Ovary (tissue), 9 donors: ENCODE measurements around the gene BRIP1. TPM values are rescaled to one million over a fixed set of nuclear protein-coding genes. Genes with fewer than 3 reads are reported as not detected.
"Not testable (repeated sequence)": the region's sequence is repeated elsewhere in the genome, so short reads cannot be mapped to it uniquely, and the experiment has no call there.

Experiments
- DNase-seq, 5 donors: peaks; one replicate each; pipeline ENCODE4 v3.0.0-alpha.2; 2019 to 2020
- H3K27ac ChIP-seq, 2 donors: fragments of 200-600 bp; one replicate each; pipeline versions ENCODE4 v1.5.1 to v1.8.0; 2019 to 2022
- H3K27me3 ChIP-seq: fragments of 200-600 bp; one replicate; pipeline ENCODE4 v1.8.0; 2022
- H3K36me3 ChIP-seq: fragments of 200-600 bp; sonication (generic); one replicate; pipeline ENCODE4 v1.5.1; 2019
- H3K4me1 ChIP-seq: one replicate; pipeline ENCODE4 v1.8.1; 2013; ENCODE audit warnings: mild to moderate bottlenecking, moderate library complexity; ENCODE audit not compliant: insufficient read depth
- H3K4me3 ChIP-seq: fragments of 200-600 bp; sonication (generic); one replicate; pipeline ENCODE4 v1.5.1; 2017
- H3K9me3 ChIP-seq, 2 donors: fragments of 200-600 bp in 1 of 2; sonication (generic) in 1 of 2; one replicate each; pipeline versions ENCODE4 v1.5.1 to v1.8.1; 2013 to 2019; ENCODE audit warnings: mild to moderate bottlenecking in 1 of 2, moderate library complexity in 1 of 2
- CTCF ChIP-seq, 3 donors: fragments of 450-650 bp in 2 of 3; fragments of 200-600 bp in 1 of 3; IDR thresholded peaks; one replicate each; pipeline versions ENCODE4 v1.5.1 to v1.8.0; 2016 to 2022; ENCODE audit warnings: antibody characterized with exemption in 3 of 3, mild to moderate bottlenecking in 1 of 3
- EP300 ChIP-seq: sonication (generic); formaldehyde crosslinking; IDR thresholded peaks from one replicate; pipeline ENCODE4 v1.6.1; 2017; ENCODE audit warnings: antibody characterized with exemption
- POLR2A ChIP-seq: fragments of 450-650 bp; IDR thresholded peaks from one replicate; pipeline ENCODE4 v1.6.1; 2017; ENCODE audit warnings: antibody characterized with exemption, mild to moderate bottlenecking, moderate library complexity
- WGBS, 3 donors: extraction: QIAGEN DNeasy Blood & Tissue Kit in 1 of 3; methylation state at CpG; one replicate each; pipeline versions ENCODE4 v1.1.5 to v1.1.7; 2013 to 2017; 5-methylcytosine and 5-hydroxymethylcytosine counted together
- intact Hi-C, 4 donors: fragments of 100-400 bp; cut with DNase I; formaldehyde crosslinking; loops; one replicate each; pipeline versions ENCODE4 v1.11.0 to v1.15.1; 2022 to 2023
- polyA plus RNA-seq, 2 donors: library from polyadenylated mRNA; stranded (reverse); fragments of 200-250 nt in 1 of 2; fragments of 350-450 nt in 1 of 2; fragmentation: Illumina TruSeq in 1 of 2; extraction: RNeasy Lipid Tissue Mini Kit (QIAGEN cat#74804) in 1 of 2; gene quantifications; one replicate each; pipeline ENCODE4 v1.2.3, GENCODE V29; 2013 to 2014
- total RNA-seq, 7 donors: library from RNA; depleted of rRNA in 2 of 7; stranded (reverse); fragments of >200 nt in 2 of 7; fragmentation: NEBNext Ultra II Directional in 3 of 7; extraction: Animal tissue kit (Norgen Biotek cat#: 25700) in 3 of 7; gene quantifications; one replicate each; pipeline versions ENCODE4 v1.1.0 to v1.2.4, GENCODE V29; 2016 to 2023
- donor health status: DM: no; HTN: no; CAD: no; lungs with moderate emphysema.
- donor health status: DM: no; HTN: no; CAD: no.
- donor health status: Bipolar disorder and iron deficiency.
- donor health status: DM: yes; HTN: yes; CAD: no.
- donor health status: DM: no; HTN: no; CAD: no.
- donor health status: DM: yes; HTN: yes; CAD: no.

BRIP1 gene
- total and polyA plus RNA-seq, 9 donors: 0.11 to 2.3 (median 1.1) TPM

- TF ChIP-seq POLR2A: no peak
- no peak for TF ChIP-seq EP300
- no peak for TF ChIP-seq CTCF (IDR thresholded peaks at IDR 0.05)
- 79 to 90% (median 83%) methylated on average over 2 of the region's 2 CpGs for WGBS, 3 donors
- Histone ChIP-seq H3K36me3 (no peaks in the 10 kb centered on the region), H3K4me1 (no peaks in the 10 kb centered on the region), H3K27me3 (no peaks in the 10 kb centered on the region), H3K27ac (no peak overlapping the region), H3K9me3 (no peaks in the 10 kb centered on the region), H3K4me3 (no peak overlapping the region)
- DNase-seq: no peak
- intact Hi-C loops: no loop called here
Observed at GRCh38 chr17:61670691-61671090, 192.6 kb downstream of the BRIP1 start.

- no peaks in the 10 kb centered on the region for H3K9me3 ChIP-seq
- intact Hi-C loops: no loop called here
- no peak for DNase-seq
- H3K27ac ChIP-seq: no peak overlapping the region
- H3K36me3 ChIP-seq: no peaks in the 10 kb centered on the region
- TF ChIP-seq EP300 (no peak), POLR2A (no peak)
- H3K27me3 ChIP-seq: no peaks in the 10 kb centered on the region
- no peaks in the 10 kb centered on the region for H3K4me1 ChIP-seq
- no peak overlapping the region for H3K4me3 ChIP-seq
Observed at GRCh38 chr17:61669522-61669921, 193.8 kb downstream of the BRIP1 start.

DNA sequence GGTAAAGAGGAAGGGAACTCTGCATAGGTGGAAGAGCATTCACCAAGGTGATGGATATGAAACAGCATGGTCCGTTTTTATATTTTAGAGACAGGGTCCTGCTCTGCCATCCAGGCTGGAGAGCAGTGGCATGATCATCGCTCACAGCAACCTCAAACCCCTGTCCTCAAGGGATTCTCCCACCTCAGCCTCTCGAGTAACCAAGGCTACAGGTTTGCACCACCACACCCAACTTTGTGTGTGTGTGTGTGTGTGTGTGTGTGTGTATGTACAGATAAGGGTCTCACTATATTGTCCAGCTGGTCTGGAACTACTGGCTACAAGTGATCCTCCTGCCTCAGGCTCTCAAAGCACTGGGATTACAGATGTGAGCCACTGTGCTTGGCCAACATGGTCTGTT lies 194.8 kb downstream of the BRIP1 start:
- no peaks in the 10 kb centered on the region for H3K36me3 ChIP-seq
- intact Hi-C loops: no loop called here
- 86 to 89% (median 88%) methylated on average over 3 of the region's 3 CpGs for WGBS, 3 donors
- H3K27me3 ChIP-seq: no peaks in the 10 kb centered on the region
- no peaks in the 10 kb centered on the region for H3K9me3 ChIP-seq
- no peak overlapping the region for H3K4me3 ChIP-seq
- H3K27ac ChIP-seq: no peak overlapping the region
- no peak for TF ChIP-seq CTCF (IDR thresholded peaks at IDR 0.05)
- TF ChIP-seq POLR2A: no peak
- TF ChIP-seq EP300: no peak
- no peaks in the 10 kb centered on the region for H3K4me1 ChIP-seq
- DNase-seq: no peak

DNA sequence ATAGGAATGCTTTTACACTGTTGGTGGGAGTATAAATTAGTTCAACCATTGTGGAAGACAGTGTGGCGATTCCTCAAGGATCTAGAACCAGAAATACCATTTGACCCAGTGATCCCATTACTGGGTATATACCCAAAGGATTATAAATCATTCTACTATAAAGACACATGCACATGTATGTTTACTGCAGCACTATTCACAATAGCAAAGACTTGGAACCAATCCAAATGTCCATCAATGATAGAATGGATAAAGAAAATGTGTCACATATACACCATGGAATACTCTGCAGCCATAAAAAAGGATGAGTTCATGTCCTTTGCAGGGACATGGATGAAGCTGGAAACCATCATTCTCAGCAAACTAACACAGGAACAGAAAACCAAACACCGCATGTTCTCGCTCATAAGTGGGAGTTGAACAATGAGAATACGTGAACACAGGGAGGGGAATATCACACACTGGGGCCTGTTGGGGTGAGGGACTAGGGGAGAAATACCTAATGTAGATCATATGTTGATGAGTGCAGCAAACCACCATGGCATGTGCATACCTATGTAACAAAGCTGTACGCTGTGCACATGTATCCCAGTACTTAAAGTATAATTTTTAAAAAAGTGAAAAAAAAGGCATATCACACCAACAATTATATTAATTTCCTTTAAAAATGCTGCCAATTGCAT lies 196.8 kb downstream of the BRIP1 start:
- WGBS, 3 donors: 92 to 94% (median 94%) methylated on average over 4 to 5 of the region's 5 CpGs
- H3K4me1 ChIP-seq, H3K9me3 ChIP-seq, H3K27ac ChIP-seq, H3K4me3 ChIP-seq, H3K27me3 ChIP-seq, H3K36me3 ChIP-seq, DNase-seq, intact Hi-C loops: not testable (repeated sequence)

DNA sequence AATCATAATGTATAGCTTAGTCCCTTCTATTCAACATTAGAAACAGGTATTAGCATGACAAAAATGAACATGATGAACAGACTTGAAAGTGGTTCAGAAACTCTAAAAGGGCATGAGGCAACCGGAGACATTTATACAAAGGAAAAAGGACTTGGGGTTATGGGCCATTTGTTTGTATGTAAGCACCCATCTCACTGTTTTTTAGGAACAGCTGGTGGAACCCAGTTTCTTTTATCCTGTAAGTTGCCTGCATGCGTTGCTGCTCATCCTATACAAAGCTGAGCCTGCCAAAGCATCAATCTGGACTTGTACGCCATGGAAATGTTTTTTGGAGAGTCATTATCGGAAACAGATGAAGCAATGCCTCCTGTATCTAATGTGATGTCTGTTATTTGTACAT lies 200.0 kb downstream of the BRIP1 start:
- no peaks in the 10 kb centered on the region for H3K27me3 ChIP-seq
- TF ChIP-seq POLR2A (no peak), CTCF (IDR thresholded peaks at IDR 0.05) (no peak), EP300 (no peak)
- no peaks in the 10 kb centered on the region for H3K4me1 ChIP-seq
- H3K27ac ChIP-seq: no peak overlapping the region
- DNase-seq: no peak
- 70 to 85% (median 75%) methylated on average over 4 of the region's 4 CpGs for WGBS, 3 donors
- H3K4me3 ChIP-seq: no peak overlapping the region
- H3K9me3 ChIP-seq: no peaks in the 10 kb centered on the region
- H3K36me3 ChIP-seq: no peaks in the 10 kb centered on the region
- intact Hi-C loops: no loop called here
